HG02943 (cell line): ENCODE measurements around the gene BCL11B.
A peak's percentile ranks its signal among the peaks of the same experiment; 100 is the strongest.

ENCODE experiments used
- ATAC-seq: cut with Tn5 transposase; IDR thresholded peaks from one replicate; pipeline ENCODE4 v1.9.1; 2021; ENCODE audit warnings: mild to moderate bottlenecking, low read depth, moderate library complexity; ENCODE audit not compliant: unreplicated experiment

Gene BCL11B

DNA sequence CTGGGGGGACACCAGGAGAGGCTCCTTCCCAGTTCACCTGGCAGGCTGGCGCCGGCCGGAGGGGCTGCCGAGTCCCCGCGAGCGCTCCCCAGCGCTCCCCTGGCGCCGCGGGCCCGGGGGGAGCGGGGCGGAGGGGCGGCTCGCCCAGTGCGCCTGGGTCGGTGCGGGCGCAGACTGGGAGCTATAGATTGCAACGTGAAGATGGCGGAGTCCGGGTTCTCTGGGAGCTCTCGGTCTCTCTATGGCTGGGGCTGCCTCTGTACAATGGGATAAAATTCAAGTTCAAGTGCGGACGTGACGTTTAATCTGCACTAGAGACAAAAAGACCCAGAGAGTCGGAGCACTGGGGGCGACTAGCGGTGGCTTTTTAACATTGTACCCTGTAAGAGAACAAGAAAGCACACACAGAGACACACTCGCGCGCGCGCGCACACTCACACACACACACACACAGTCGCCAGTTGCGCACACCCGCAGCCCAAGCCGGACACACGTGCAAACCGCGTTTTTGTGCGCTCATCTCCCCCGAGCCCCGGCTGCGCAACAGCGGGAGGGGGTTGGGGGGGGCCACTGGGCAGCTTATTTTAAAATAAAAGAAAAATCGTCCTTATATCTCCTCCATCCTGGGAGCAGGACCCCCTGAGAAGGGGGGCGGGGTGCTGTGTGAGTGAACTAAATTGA lies at the start of gene BCL11B:
BCL11B (minus strand) TSS at position 247 of the 681 bp plus-strand sequence. CDS start 979 bp downstream, outside the sequence.
- peak; percentile 66 for ATAC-seq

DNA sequence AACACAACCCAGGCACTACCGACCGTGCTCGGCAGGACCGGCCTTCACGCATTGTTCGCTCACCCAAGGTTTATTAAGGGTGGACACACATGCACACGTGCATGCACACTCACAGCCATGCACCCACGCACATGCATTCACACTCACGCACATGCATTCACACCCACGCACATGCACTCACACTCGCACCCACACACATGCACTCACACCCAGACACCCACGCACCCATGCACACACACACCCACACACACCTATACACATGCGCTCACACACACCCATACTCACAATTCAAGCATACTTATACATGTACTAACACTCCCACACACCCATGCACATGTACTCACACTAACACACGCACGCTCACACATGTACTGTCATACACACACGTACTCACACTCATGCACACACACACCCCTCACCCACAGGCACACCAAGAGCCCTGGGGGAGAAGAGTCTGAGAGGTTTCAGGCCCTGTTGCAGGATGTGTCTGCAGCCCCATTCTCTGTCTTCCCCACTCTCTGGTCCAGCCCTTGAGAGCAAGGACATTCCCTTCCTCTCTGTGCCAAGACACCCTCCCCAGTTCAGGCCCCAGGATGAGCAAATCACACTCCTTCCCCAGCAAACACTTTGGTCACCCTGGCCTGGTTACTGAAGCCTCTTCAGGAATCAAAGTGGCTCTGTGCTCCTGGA lies 49.4 kb upstream of the BCL11B start:
- no peak for ATAC-seq

DNA sequence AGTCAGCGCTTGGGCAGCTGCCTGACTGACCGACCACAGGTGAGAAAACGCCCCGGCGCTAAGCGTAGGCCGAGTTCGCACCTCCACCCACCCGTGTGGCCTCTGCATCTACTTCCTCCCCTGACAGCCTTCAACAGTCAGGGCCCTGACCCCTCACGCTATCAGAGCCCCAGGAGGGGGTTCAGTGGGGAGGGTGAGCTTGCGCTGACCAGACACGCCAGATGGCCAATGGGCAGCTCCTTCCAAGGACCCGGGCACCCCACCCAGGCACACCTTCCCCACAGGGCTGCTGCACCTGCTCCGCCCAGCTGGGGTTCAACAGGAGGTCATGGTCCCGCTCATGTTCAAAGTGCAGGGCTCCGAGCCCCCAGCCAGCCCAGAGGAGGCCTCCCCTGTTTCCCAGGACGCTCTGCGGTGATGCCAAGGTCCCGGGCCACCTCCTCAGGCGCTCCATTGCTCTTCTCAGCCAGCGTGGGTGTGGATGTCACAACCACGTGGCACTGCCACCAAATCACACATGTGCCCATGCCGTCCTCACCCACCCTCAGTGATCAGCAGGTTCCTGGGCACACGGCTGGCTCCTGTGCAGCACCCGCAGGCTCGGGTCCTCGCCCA lies 48.7 kb upstream of the BCL11B start:
- no peak for ATAC-seq

DNA sequence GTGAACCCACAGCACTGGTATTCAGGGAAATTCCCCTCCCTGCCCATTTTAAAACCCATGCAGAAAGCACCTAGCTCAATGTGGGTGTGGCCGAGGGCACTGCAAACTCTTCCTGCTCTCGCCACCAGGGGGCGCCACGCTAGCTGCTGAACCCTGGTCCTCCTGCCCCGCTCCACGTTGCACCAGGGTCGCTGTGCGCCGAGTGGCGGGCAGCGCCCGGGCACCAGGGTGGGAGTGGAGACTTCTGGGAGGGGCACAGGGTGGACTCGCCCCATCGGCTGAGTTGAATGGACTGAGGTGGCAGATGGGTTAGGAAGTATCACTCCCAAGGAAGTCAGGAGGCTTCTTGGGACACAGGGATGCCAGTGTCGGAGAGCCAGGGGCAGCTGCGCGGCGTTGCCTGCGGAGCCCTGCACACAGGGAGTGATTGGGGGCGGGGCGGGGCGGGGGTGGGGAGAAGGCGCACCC lies 48.1 kb upstream of the BCL11B start:
- ATAC-seq, result peak; percentile 55

DNA sequence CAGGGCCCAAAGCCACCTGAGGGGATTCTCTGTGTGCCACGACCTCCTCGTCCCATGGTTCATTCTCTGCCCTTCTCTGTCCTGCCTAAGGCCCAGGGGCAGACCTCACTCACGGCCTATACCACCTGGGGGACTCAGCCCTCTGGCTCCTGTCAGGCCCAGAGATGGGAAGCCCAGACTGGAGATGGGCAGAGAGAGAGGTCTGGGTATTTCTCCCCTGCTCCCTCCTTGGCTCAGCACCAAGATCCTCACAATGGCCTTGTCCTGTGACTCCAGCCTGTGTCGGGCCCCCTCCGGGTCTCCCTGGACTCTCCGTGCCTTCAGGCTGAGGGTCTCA lies 46.9 kb upstream of the BCL11B start:
- ATAC-seq, result no peak

DNA sequence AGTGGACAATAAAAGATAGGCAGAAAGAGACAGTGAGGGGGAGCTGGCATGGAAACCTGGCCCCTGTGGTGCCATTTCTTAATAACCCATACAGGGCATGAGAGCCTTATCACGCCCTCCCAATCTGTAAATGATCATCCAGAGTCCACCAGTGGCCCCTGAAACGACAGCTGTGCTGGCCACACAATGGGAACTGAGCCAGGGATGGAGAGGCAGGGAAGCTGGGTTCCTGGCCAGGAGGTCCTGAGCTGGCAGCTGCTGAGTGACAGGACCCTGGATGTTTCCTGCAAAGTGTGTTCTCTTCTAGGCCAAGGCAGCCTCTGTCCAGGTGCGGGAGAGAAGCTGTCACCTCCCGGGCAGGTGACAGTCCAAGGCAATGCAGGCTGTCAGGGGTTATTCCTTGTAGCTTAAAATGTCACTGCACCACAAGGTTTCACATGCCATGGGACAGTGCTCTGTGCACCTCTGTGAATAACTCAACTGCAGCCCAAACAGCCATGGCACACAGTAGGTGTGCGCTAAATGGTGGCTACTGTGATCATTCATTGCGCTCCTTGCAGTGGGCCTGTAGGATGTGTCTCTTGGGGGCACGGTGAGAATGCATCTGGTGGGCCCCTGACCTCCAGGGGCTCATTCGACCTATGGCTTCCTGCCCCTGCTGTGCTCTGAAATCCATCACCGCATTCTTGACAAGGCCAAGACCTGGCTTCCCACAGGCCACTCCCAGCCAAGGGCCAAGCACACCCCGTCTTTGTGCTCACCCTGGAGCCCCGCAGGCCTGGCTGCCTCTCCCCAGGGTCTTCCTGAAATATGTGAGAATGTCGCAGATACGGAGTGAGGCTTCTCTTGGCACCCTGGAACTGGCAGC lies 46.3 kb upstream of the BCL11B start:
- no peak for ATAC-seq

DNA sequence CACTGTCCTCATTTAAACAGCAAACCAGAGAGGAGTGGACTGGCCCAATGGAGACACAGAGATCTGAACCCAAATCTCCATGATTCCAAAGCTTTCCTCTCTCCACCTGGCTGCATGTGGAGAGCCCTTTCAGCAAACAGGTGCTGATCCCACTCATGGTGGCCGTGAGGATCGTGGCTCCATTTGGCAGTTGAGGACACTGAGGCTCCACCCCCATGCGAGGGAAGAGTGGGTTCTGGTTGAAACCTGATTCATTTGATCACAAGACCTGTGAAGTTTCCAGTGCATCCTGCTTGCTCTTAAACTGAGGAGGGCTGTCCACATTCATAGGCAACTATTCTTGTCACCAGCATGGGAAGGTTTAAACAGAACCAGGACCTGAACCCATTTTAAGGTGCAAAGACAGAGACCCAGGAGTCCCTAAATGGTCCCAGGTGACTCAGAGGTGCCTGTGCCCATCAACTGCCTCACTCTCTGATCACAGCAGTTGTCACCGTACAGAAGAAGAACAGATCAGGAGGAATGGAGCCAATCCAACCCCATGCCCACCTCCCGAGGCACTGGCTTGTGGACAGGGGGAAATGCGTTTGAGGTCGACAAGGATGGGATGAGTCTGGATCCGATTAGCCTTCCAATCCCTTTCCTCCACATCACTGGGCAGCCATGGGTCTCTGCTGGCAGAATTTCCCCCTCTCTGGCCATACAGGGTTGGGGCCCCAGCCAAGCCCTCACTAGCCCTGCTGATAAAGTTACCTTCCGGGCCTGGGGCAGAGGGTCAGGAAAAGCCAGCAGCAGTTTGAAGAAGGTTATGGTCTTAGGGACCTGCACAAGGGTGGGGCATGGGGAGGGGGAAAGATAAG lies 45.5 kb upstream of the BCL11B start:
- no peak for ATAC-seq

DNA sequence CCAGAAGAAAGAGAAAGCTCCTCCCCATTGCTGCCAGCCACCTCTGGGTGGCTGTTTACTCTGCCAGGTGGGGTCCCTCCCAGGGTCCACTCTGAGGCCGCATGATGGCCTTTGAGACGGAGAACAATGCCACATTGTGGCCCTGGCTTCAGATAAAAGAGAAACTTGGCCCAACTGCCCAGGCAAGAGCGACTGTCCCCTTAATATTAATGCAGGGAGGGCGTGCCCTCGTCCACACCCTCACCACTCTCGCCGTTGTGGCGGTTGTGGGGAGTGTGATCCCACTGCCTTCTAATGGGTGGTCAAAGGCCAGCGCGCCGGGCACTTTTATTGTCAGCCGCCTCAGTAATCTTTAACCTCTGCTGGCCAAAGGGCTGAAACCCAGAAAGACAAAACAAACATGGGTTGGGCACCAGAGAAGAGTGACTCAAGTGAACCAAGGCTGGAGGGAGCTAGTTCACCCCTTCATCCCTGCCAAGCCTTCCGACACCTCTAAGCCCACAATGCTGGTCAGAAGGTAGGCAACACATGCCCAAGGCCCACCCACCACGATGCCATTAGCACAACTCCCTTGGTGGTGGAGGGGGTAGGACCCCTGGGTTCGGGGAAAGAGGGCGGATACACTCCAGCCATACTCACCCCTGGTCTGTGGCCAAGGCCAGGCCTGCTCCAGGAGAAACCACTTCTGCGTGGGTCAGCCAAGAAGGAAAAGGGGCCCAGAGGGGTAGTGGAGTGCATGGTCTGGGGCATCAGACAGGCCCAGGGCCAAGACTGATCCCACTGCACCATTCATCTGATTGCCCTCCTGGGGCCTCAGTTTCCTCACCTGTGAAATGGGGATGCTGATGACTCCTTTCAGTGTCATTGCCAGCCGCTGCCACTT lies 44.5 kb upstream of the BCL11B start:
- no peak for ATAC-seq

DNA sequence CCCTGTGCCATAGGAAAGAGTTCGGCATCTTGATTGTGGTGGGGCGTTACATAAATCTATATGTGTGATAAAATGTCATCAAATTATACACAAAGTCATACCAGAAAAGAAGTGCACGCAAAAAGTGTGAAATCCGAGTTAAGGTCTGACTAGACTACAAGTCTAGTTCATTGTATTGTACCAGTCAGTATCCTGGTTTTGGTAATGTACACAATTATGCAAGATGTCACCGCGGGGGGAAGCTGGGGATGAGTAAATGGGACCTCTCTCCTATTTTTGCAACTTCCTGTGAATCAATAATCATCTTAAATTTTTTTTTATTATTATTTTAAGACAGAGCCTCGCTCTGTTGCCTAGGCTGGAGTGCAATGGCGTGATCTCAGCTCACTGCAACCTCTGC lies 43.2 kb upstream of the BCL11B start:
- no peak for ATAC-seq

DNA sequence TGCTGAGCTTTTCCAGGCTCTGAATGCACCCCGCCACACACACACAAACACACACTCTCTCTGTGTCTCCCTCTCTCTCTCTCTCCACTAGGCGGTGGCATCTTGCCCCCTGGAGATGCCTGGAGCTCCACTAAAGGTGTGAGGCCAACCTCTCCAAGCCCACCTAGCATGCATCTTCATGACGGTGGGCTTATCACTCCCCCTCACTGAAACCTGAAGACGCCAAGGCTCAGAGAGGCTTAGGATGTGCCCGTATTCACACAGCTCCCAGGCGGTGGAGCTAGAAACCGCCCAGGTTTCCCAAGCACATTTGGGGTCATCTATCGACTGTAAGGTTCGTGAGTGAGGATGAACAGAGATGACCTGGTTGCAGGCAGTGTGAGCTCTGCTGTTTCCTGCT lies 42.6 kb upstream of the BCL11B start:
- no peak for ATAC-seq

DNA sequence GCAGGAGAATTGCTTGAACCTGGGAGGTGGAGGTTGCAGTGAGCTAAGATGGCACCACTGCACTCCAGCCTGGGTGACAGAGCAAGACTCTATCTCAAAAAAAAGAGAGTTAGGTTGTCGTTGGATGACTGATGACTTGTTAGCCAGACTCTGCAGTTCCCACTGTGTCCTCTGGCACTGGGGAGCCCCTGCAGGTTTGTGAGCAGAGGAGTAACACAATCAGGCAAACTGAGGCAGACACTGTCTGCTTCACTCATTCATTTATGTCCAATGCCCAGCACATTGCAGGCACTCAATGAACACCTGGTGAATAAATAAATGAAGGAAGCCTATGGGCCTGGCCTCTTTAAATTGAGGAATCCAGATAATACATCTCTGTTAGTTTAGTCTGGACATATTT lies 41.2 kb upstream of the BCL11B start:
- ATAC-seq, result no peak

DNA sequence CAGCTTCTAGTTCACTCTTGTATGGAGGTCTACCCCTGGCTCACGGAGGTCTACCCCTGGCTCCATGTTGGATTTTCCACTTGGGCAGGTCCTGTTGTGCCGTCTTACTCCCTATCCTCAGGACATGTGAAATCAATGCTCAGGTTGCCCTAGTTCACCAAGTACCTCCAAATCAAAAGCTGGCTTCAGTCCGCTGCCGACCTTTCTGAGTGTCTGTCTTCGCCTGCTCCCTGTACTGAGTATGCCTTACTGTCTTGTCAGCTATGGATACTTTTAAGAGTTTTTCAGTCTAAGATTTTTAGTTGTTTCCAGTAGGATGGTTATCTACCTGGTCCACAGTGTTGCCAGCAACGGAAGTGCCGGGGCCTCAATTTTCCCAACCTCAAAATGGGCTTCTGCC lies 40.1 kb upstream of the BCL11B start:
- no peak for ATAC-seq

DNA sequence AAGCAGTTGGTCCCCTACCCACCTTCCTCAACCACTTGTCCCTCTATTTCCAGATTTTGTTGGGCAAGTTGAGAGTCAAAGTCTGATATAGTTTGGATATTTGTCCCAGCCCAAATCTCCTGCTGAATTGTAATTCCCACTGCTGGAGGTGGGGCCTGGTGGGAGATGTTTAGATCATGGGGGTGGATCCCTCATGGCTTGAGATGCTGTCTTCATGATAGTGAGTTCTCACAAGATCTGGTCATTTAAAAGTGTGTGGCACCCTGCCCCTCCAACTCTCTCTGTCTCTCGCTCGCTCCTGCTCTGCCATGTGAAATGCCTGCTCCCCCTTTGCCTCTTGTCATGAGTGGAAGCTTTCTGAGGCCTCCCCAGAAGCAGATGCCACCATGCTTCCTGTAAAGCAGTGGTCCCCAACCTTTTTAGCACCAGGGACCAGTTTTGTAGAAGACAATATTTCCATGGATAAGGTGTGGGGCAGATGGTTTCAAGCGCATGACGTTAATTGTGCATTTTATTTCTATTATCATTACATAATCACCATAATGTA lies 37.3 kb upstream of the BCL11B start:
- no peak for ATAC-seq

DNA sequence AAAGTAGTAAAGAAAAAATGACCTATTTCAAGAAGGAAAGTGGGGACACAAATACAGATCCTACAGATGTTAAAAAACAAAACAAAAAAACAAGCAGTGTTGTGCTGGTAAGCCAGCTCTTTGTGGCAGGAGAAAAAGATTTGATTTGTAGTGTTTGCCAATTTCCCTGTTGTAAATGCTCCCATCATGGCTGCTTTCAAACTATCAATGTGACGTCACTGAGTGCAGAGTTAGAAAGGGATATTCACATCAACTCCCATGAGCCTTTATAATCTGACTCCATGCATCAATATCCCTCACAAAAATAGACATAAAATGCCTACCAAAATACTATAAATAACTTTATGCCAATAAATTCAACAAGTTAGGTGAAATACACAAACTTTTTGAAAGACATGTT lies 32.2 kb upstream of the BCL11B start:
- no peak for ATAC-seq

DNA sequence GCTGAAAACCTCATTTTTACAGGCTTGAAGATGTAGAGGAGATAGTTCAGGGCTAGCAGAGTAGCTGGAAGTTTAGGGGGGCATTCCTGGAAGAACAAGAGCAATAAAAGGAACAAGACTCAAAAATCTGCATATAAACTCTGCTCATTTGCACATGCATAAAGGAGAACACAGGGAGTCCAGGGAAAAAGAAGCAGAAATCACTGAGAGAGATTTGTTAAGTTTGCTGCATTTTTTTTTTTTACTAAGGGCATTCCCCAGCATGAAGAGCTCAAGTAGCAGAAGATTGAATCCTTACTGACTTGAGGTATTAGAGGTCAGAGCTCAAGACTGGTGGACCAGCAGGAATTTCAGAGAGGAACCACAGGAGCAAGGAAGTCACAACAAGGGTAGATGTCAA lies 28.2 kb upstream of the BCL11B start:
- no peak for ATAC-seq

DNA sequence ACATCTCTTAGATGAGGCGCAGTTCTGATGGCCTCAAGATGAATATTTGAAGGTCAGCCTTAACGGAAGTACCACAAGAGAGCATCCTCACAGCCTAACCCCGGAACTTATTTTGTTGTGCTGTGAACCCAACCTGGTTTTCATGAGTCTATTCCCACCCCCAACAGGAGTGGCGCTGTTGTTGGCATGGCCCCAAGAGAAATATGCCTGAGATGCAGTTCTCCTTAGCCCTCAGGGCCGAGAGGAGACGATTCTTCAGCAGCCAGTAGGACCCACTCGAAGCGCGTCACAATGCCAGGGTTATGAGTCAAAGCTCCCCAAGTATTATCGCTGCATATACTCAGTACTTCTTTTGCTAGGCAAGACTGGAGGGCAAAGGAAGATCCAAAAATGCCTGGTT lies 24.5 kb upstream of the BCL11B start:
- ATAC-seq, result no peak

DNA sequence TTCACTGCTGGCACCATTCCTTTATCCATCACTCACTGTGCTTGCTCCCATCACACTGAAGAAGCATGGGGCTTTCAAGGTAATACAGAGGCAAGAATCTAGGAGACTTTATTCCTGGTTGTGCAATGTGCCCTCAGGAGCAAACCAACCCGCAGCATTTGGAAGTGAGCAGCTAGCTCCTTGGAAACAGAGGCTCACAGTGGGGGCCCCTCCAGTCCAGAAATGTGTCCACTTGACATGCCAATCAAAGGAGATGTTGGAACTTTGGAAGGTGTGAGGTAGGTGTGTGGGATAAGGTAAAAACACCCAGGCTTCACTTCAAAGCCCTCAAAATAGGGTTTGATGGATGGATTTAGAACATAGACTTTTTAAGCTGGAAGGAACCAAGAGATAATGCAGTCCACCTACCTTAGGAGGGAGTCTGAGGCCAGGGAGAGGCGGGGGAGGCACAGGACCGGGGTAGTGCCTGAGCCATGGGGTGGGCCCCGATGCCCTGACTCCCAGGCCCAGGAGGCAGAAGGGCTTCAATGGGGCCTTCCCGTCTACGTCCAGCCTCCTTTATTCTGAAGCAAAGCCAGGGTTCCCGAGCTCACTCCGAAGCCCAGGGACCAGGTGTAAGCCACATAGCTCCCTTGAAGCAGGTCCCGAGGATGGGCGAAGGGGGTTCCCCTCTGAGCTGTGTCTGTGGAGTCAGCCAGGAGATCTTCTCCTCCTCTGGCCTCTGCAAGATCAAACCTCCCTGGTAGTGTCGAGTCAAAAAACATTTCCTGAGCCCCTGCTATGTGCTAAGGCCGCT lies 17.6 kb upstream of the BCL11B start:
- no peak for ATAC-seq

DNA sequence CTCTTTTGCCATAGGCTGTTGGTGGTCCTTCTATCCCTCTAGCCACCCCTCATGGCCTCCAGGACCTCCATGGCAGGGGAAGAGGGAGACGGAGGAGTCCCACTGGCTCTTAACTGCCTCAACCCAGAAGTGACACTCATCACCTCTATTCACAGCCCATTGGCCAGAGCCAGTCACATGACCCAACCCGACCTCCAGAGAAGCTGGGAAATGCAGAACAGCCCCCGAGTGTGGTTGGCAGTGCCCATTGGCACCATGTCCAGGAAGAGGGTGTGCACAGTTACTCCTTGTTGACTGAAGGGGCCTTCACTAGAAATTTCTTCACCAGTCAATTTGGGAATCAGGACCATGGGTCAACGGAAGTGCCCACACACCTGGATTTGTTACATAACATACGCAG lies 17.0 kb upstream of the BCL11B start:
- no peak for ATAC-seq
